H1 (cell line): Measurements from ENCODE around the gene FPR2. TPM values are rescaled to one million over a fixed set of nuclear protein-coding genes. Genes with fewer than 3 reads are reported as not detected.
A peak's percentile ranks its signal among the peaks of the same experiment; 100 is the strongest.

Experiments
- CTCF ChIA-PET: fragments of 300-600 bp; sonication (Branson Sonifier 250); formaldehyde crosslinking; loops from one replicate; lab custom pipeline; 2021; ENCODE audit not compliant: partially characterized antibody; lab: Charles Lee
- POLR2A ChIA-PET: fragments of 300-600 bp; sonication (Branson Sonifier 250); formaldehyde crosslinking; loops from one replicate; lab custom pipeline; 2021; ENCODE audit warnings: inconsistent platforms; ENCODE audit not compliant: partially characterized antibody; lab: Charles Lee
- DNase-seq, 2 experiments: peaks; one replicate each; pipeline versions ENCODE4 v3.0.0 to v3.0.0-alpha.2; 2010 to 2022; ENCODE audit warnings: low spot score in 2 of 2, low read depth in 1 of 2, mixed read lengths in 1 of 2
- FAIRE-seq: peaks from 2 replicates; lab custom pipeline; 2011; peaks lifted over from hg19 to GRCh38; lab: Jason Lieb, UNC
- H2AFZ ChIP-seq: 2 replicates; pipeline ENCODE4 v1.8.1; 2012; ENCODE audit warnings: low read length, inconsistent platforms
- H2AK5ac ChIP-seq: 2 replicates; pipeline ENCODE4 v1.6.1; 2013; ENCODE audit warnings: low read depth, low read length
- H2BK120ac ChIP-seq: replicated peaks from 2 replicates; pipeline ENCODE3; 2013; ENCODE audit warnings: low read depth, low read length, inconsistent platforms
- H2BK12ac ChIP-seq: 2 replicates; pipeline ENCODE4 v1.6.1; 2013; ENCODE audit warnings: low read depth, low read length
- H2BK15ac ChIP-seq: 2 replicates; pipeline ENCODE4 v1.6.1; 2013; ENCODE audit warnings: low read length
- H2BK20ac ChIP-seq: 2 replicates; pipeline ENCODE4 v1.6.1; 2013; ENCODE audit warnings: low read length
- H2BK5ac ChIP-seq: 2 replicates; pipeline ENCODE4 v1.6.1; 2013; ENCODE audit warnings: low read depth, low read length
- H3K14ac ChIP-seq: 2 replicates; pipeline ENCODE4 v1.6.1; 2013; ENCODE audit warnings: inconsistent platforms; ENCODE audit not compliant: insufficient read length
- H3K18ac ChIP-seq: 2 replicates; pipeline ENCODE4 v1.6.1; 2013; ENCODE audit warnings: low read length; ENCODE audit errors: extremely low read depth
- H3K23ac ChIP-seq: 2 replicates; pipeline ENCODE4 v1.6.1; 2013; ENCODE audit warnings: inconsistent platforms; ENCODE audit not compliant: insufficient read length
- H3K23me2 ChIP-seq: 2 replicates; pipeline ENCODE4 v1.6.1; 2013; ENCODE audit warnings: low read depth, low read length
- H3K27ac ChIP-seq: 2 replicates; pipeline ENCODE4 v1.6.1; 2011; ENCODE audit warnings: low read depth, low read length, inconsistent platforms
- H3K27me3 ChIP-seq, 4 experiments: replicated peaks in 1 of 4; 1 replicate in 1 of 4; 2 replicates in 3 of 4; pipeline versions ENCODE4 v1.6.1 to v1.8.1; 2011 to 2013; ENCODE audit warnings: low read length in 3 of 4, mild to moderate bottlenecking in 3 of 4, inconsistent platforms in 2 of 4, mixed read lengths in 2 of 4, moderate library complexity in 1 of 4; ENCODE audit not compliant: control insufficient read depth in 3 of 4, insufficient read depth in 3 of 4; ENCODE audit errors: extremely low read depth in 1 of 4
- H3K36me3 ChIP-seq, 4 experiments: 2 replicates each; pipeline versions ENCODE4 v1.6.1 to v1.8.1; 2011 to 2013; ENCODE audit warnings: mild to moderate bottlenecking in 4 of 4, low read length in 3 of 4, moderate library complexity in 2 of 4, control low read depth in 1 of 4, inconsistent platforms in 1 of 4; ENCODE audit not compliant: insufficient read depth in 4 of 4, control insufficient read depth in 2 of 4
- H3K4ac ChIP-seq: replicated peaks from 2 replicates; pipeline ENCODE3; 2013; ENCODE audit warnings: low read length, low read depth, mixed read lengths, inconsistent platforms; ENCODE audit not compliant: insufficient read length
- H3K4me1 ChIP-seq, 4 experiments: replicated peaks in 1 of 4; 1 replicate in 1 of 4; 2 replicates in 3 of 4; pipeline versions ENCODE4 v1.6.1 to v1.8.1; 2011 to 2013; ENCODE audit warnings: low read length in 3 of 4, inconsistent platforms in 2 of 4, mixed read lengths in 1 of 4; ENCODE audit not compliant: insufficient read depth in 4 of 4, control insufficient read depth in 3 of 4
- H3K4me2 ChIP-seq, 2 experiments: 2 replicates each; pipeline versions ENCODE4 v1.6.1 to v1.8.1; 2011 to 2013; ENCODE audit warnings: low read depth in 2 of 2, low read length in 2 of 2, control low read depth in 1 of 2, inconsistent platforms in 1 of 2, mild to moderate bottlenecking in 1 of 2; ENCODE audit not compliant: insufficient read depth in 1 of 2
- H3K4me3 ChIP-seq, 4 experiments: fragments of 200-600, 300-600 bp in 1 of 4; sonication (generic), shearing (Covaris generic), sonication (Bioruptor Twin) in 1 of 4; 2 replicates each; pipeline versions ENCODE4 v1.5.1 to v1.8.1; 2011 to 2016; ENCODE audit warnings: low read length in 4 of 4, low read depth in 3 of 4, control low read depth in 2 of 4, inconsistent platforms in 2 of 4, mild to moderate bottlenecking in 2 of 4, mixed read lengths in 1 of 4, moderate library complexity in 1 of 4; ENCODE audit not compliant: insufficient read depth in 2 of 4; ENCODE audit errors: extremely low read depth in 1 of 4
- H3K56ac ChIP-seq: replicated peaks from 2 replicates; pipeline ENCODE3; 2013; ENCODE audit warnings: low read depth, mild to moderate bottlenecking, mixed read lengths, low read length, inconsistent platforms; ENCODE audit not compliant: insufficient read length
- H3K79me1 ChIP-seq: 2 replicates; pipeline ENCODE4 v1.6.1; 2013; ENCODE audit warnings: low read depth, low read length, control low read depth
- H3K79me2 ChIP-seq, 2 experiments: 2 replicates each; pipeline versions ENCODE4 v1.6.1 to v1.8.1; 2012 to 2013; ENCODE audit warnings: low read length in 2 of 2, mild to moderate bottlenecking in 2 of 2, inconsistent platforms in 1 of 2; ENCODE audit not compliant: insufficient read depth in 2 of 2, control insufficient read depth in 1 of 2
- H3K9ac ChIP-seq, 4 experiments: replicated peaks in 1 of 4; 1 replicate in 1 of 4; 2 replicates in 3 of 4; pipeline versions ENCODE4 v1.6.1 to v1.8.1; 2011 to 2013; ENCODE audit warnings: low read depth in 3 of 4, low read length in 3 of 4, control low read depth in 2 of 4, mild to moderate bottlenecking in 2 of 4, moderate library complexity in 2 of 4, inconsistent platforms in 1 of 4; ENCODE audit errors: extremely low read depth in 1 of 4
- H3K9me3 ChIP-seq, 2 experiments: 2 replicates each; pipeline versions ENCODE4 v1.6.1 to v1.8.1; 2012 to 2013; ENCODE audit warnings: mild to moderate bottlenecking in 2 of 2, moderate library complexity in 2 of 2, control low read depth in 1 of 2, inconsistent platforms in 1 of 2, low read depth in 1 of 2, low read length in 1 of 2, mixed read lengths in 1 of 2; ENCODE audit not compliant: insufficient read depth in 2 of 2
- H4K20me1 ChIP-seq, 2 experiments: replicated peaks in 1 of 2; 2 replicates each; pipeline versions ENCODE3 to v1.8.1; 2011 to 2013; ENCODE audit warnings: inconsistent platforms in 2 of 2, low read length in 2 of 2, mild to moderate bottlenecking in 1 of 2; ENCODE audit not compliant: insufficient read depth in 2 of 2, control insufficient read depth in 1 of 2
- H4K5ac ChIP-seq: 2 replicates; pipeline ENCODE4 v1.6.1; 2013; ENCODE audit warnings: low read length, low read depth, mixed read lengths, inconsistent platforms; ENCODE audit not compliant: insufficient read length
- H4K8ac ChIP-seq: 2 replicates; pipeline ENCODE4 v1.8.0; 2013; ENCODE audit warnings: mild to moderate bottlenecking, moderate library complexity, low read length, inconsistent platforms; ENCODE audit not compliant: insufficient read depth; ENCODE audit errors: extremely low read depth
- H4K91ac ChIP-seq: replicated peaks from 2 replicates; pipeline ENCODE3; 2013; ENCODE audit warnings: low read length, mixed read lengths, inconsistent platforms; ENCODE audit not compliant: insufficient read length
- ATF2 ChIP-seq: IDR thresholded peaks from 2 replicates; pipeline ENCODE4 v1.6.1; 2012; ENCODE audit warnings: low read length, inconsistent platforms
- MAX ChIP-seq: IDR thresholded peaks from 2 replicates; pipeline ENCODE4 v1.6.1; 2012; ENCODE audit warnings: inconsistent platforms
- POLR2A ChIP-seq, 2 experiments: IDR thresholded peaks; 1 replicate in 1 of 2; 2 replicates in 1 of 2; pipeline ENCODE4 v1.6.1; 2011; ENCODE audit warnings: low read depth in 2 of 2, low read length in 2 of 2, mild to moderate bottlenecking in 2 of 2; ENCODE audit errors: control extremely low read depth in 1 of 2
- POLR2AphosphoS5 ChIP-seq: IDR thresholded peaks from 2 replicates; pipeline ENCODE4 v1.6.1; 2011; ENCODE audit warnings: low read depth, low read length
- SIRT6 ChIP-seq: IDR thresholded peaks from one replicate; pipeline ENCODE4 v1.7.1; 2012; ENCODE audit warnings: low read length, inconsistent platforms
- WGBS, 2 experiments: shearing (Covaris generic) in 1 of 2; methylation state at CpG; one replicate each; pipeline versions ENCODE4 v1.1.6 to v1.1.7; 2013 to 2015; ENCODE audit warnings: low lambda C conversion rate in 2 of 2, mixed read lengths in 2 of 2, inconsistent platforms in 1 of 2, low coverage in 1 of 2, missing lambda C conversion rate in 1 of 2; ENCODE audit not compliant: insufficient replicate concordance in 2 of 2, insufficient coverage in 1 of 2, insufficient read length in 1 of 2; ENCODE audit errors: extremely low coverage in 1 of 2, missing lambda C conversion rate in 1 of 2; 5-methylcytosine and 5-hydroxymethylcytosine counted together
- polyA plus RNA-seq, 7 experiments: library from polyadenylated mRNA; depleted of rRNA in 3 of 7; stranded (reverse) in 5 of 7; unstranded in 2 of 7; fragments of >200 nt in 5 of 7; fragments of 200-250 nt in 2 of 7; gene quantifications; 1 replicate in 5 of 7; 2 replicates in 1 of 7; 4 replicates in 1 of 7; pipeline versions ENCODE4 v1.2.1 to v1.2.3, GENCODE V29; 2011 to 2013; ENCODE audit warnings: missing spikeins in 2 of 7, mixed read lengths in 2 of 7
- total RNA-seq: library from RNA; stranded (reverse); fragmentation: NEBNext Ultra II Directional; extraction: Animal tissue kit (Norgen Biotek cat#: 25700); gene quantifications from 2 replicates; pipeline ENCODE4 v1.2.1, GENCODE V29; 2021

Gene FPR2
- total and polyA plus RNA-seq, 2 of the 8 experiments (the other 6 are each of a cell fraction or from before 2014, with no cell fraction given): 0.17 TPM; not detected in 1

GRCh38 chr19:51784922-51785690, 24.1 kb downstream of the FPR2 start:
- H3K4ac ChIP-seq: no peak overlapping the region
- H2BK15ac ChIP-seq: no peak overlapping the region
- no peaks in the 10 kb centered on the region for H4K20me1 ChIP-seq
- no peak for FAIRE-seq
- H3K27me3 ChIP-seq: no peaks in the 10 kb centered on the region; a peak in 1 of 7 replicates
- H2AFZ ChIP-seq: no peak overlapping the region
- no peak overlapping the region for H3K56ac ChIP-seq
- no peak overlapping the region for H2BK20ac ChIP-seq
- H3K23ac ChIP-seq: no peak overlapping the region
- H3K9me3 ChIP-seq: peaks cover 6 to 9% of the 10 kb centered on the region in 2 experiments; a peak in 3 of 4 replicates
- H3K79me1 ChIP-seq: no peaks in the 10 kb centered on the region
- no peak overlapping the region for H3K4me3 ChIP-seq
- H4K5ac ChIP-seq: no peak overlapping the region
- no peaks in the 10 kb centered on the region for H3K79me2 ChIP-seq
- H2BK12ac ChIP-seq: no peak overlapping the region
- no peak overlapping the region for H2BK120ac ChIP-seq
- H3K18ac ChIP-seq: no peak overlapping the region
- H2AK5ac ChIP-seq: no peak overlapping the region
- peak overlapping the region in 1 of 4 experiments; percentile 8; a peak in 1 of 7 replicates for H3K9ac ChIP-seq
- no peak overlapping the region for H4K91ac ChIP-seq
- no peak for DNase-seq
- CTCF ChIA-PET: interaction anchor here (0.9 to 1.6 kb wide), 3 partner anchors 124 to 128 kb away, joined by 3 to 4 read pairs (median 3); no protein-coding TSS in a partner anchor
- H4K8ac ChIP-seq: no peak overlapping the region
- no peaks in the 10 kb centered on the region; the same call in 1 of the 2 replicates for H3K23me2 ChIP-seq
- TF ChIP-seq MAX (no peak), SIRT6 (no peak), POLR2AphosphoS5 (no peak), ATF2 (no peak), POLR2A (IDR thresholded peaks at IDR 0.05; ENCODE audit: control extremely low read depth in 1 of 2, low read depth in 2 of 2, low read length in 2 of 2) (no peak)
- TF ChIP-seq, all 59 proteins: peak for 0
- WGBS, 2 experiments: 88% methylated on average over 6 of the region's 6 CpGs; no CpG with 5 or more reads in 1 of the 2 experiments
- POLR2A ChIA-PET: no interaction called here
- Histone ChIP-seq H3K36me3 (no peaks in the 10 kb centered on the region), H3K14ac (no peak overlapping the region), H3K27ac (no peak overlapping the region), H3K4me1 (no peaks in the 10 kb centered on the region), H2BK5ac (no peak overlapping the region), H3K4me2 (no peak overlapping the region)
